ENCODE results near the gene FGF11.

- TF ChIP-seq RAD21 (IDR thresholded peaks at IDR 0.05; ENCODE audit: low read length) (no peak), REST (IDR thresholded peaks at IDR 0.05; ENCODE audit: low read depth, low read length) (no peak), CTCF (IDR thresholded peaks at IDR 0.05) (no peak)
These were observed 29.6 kb downstream of the FGF11 start for GRCh38 chr17:7468804-7469389.

Measured in SK-N-SH (cell line).